Adrenal gland (tissue), 12 donors: ENCODE measurements around the gene SPTLC2. TPM values are rescaled to one million over a fixed set of nuclear protein-coding genes. Genes with fewer than 3 reads are reported as not detected.

Experiments
- DNase-seq, 7 donors: peaks; one replicate each; pipeline ENCODE4 v3.0.0-alpha.2; 2019 to 2020
- H3K27ac ChIP-seq, 5 donors: fragments of 200-600 bp; sonication (generic) in 4 of 5; 1 replicate in 3 of 5; 2 replicates in 2 of 5; pipeline versions ENCODE4 v1.5.1 to v1.8.0; 2016 to 2020; ENCODE audit warnings: mild to moderate bottlenecking in 1 of 5
- H3K27me3 ChIP-seq: fragments of 200-600 bp; 2 replicates; pipeline ENCODE4 v1.8.0; 2021
- H3K36me3 ChIP-seq, 2 donors: fragments of 200-600 bp; replicated peaks in 1 of 2; 1 replicate in 1 of 2; 2 replicates in 1 of 2; pipeline versions ENCODE4 v1.5.1 to v1.8.0; 2018 to 2022
- H3K4me1 ChIP-seq, 2 donors: fragments of 200-600 bp; replicated peaks in 1 of 2; 1 replicate in 1 of 2; 2 replicates in 1 of 2; pipeline versions ENCODE4 v1.5.1 to v1.8.0; 2018 to 2021
- H3K4me3 ChIP-seq, 4 donors: fragments of 200-600 bp; sonication (generic) in 3 of 4; one replicate each; pipeline ENCODE4 v1.5.1; 2016 to 2018
- H3K9me3 ChIP-seq, 3 donors: fragments of 200-600 bp; sonication (generic) in 1 of 3; replicated peaks in 1 of 3; 1 replicate in 2 of 3; 2 replicates in 1 of 3; pipeline versions ENCODE4 v1.5.1 to v1.8.0; 2016 to 2021
- CTCF ChIP-seq, 6 experiments: fragments of 450-650 bp in 4 of 6; fragments of 200-600 bp in 2 of 6; sonication (generic) in 1 of 6; IDR thresholded peaks; 1 replicate in 5 of 6; 2 replicates in 1 of 6; pipeline versions ENCODE4 v1.5.1 to v1.8.0; 2016 to 2021; ENCODE audit warnings: antibody characterized with exemption in 6 of 6, mild to moderate bottlenecking in 2 of 6, moderate library complexity in 1 of 6
- POLR2A ChIP-seq, 2 donors: fragments of 450-650 bp; IDR thresholded peaks; one replicate each; pipeline ENCODE4 v1.6.1; 2017; ENCODE audit warnings: antibody characterized with exemption in 2 of 2, mild to moderate bottlenecking in 2 of 2, moderate library complexity in 1 of 2
- WGBS, 4 donors: extraction: QIAGEN DNeasy Blood & Tissue Kit in 2 of 4; methylation state at CpG; one replicate each; pipeline versions ENCODE4 v1.1.5 to v1.1.7; 2013 to 2017; 5-methylcytosine and 5-hydroxymethylcytosine counted together
- intact Hi-C, 2 donors: fragments of 100-400 bp; cut with DNase I; formaldehyde crosslinking; loops; one replicate each; pipeline versions ENCODE4 v1.14.1 to v1.15.0; 2022 to 2023
- polyA plus RNA-seq, 3 donors: library from polyadenylated mRNA; stranded (reverse); fragments of 200-250 nt in 2 of 3; fragments of 350-450 nt in 1 of 3; fragmentation: Illumina TruSeq in 1 of 3; extraction: RNeasy Lipid Tissue Mini Kit (QIAGEN cat#74804) in 1 of 3; gene quantifications; one replicate each; pipeline ENCODE4 v1.2.3, GENCODE V29; 2013 to 2014
- small RNA-seq, 2 donors: library from RNA; depleted of rRNA; stranded (forward); fragments of <200 nt; gene quantifications; one replicate each; pipeline ENCODE3, GENCODE V24; 2016
- total RNA-seq, 9 donors: library from RNA; depleted of rRNA in 4 of 9; stranded (reverse); fragments of >200 nt in 4 of 9; fragments of 120-200 nt in 1 of 9; fragmentation: NEBNext Ultra II Directional in 1 of 9; extraction: Animal tissue kit (Norgen Biotek cat#: 25700) in 1 of 9; gene quantifications; one replicate each; pipeline versions ENCODE4 v1.1.0 to v1.2.4, GENCODE V29; 2013 to 2023
- donor health status: healthy with polysubstance abuse.
- donor health status: Bipolar disorder and iron deficiency.
- donor health status: DM: yes; HTN: yes; CAD: no.
- donor health status: DM: no; HTN: no; CAD: no.
- donor health status: DM: no; HTN: no; CAD: no.
- donor health status: DM: yes; HTN: yes; CAD: no.

Gene SPTLC2
- total and polyA plus RNA-seq, 12 donors: 7.1 to 61.9 (median 35.6) TPM

DNA sequence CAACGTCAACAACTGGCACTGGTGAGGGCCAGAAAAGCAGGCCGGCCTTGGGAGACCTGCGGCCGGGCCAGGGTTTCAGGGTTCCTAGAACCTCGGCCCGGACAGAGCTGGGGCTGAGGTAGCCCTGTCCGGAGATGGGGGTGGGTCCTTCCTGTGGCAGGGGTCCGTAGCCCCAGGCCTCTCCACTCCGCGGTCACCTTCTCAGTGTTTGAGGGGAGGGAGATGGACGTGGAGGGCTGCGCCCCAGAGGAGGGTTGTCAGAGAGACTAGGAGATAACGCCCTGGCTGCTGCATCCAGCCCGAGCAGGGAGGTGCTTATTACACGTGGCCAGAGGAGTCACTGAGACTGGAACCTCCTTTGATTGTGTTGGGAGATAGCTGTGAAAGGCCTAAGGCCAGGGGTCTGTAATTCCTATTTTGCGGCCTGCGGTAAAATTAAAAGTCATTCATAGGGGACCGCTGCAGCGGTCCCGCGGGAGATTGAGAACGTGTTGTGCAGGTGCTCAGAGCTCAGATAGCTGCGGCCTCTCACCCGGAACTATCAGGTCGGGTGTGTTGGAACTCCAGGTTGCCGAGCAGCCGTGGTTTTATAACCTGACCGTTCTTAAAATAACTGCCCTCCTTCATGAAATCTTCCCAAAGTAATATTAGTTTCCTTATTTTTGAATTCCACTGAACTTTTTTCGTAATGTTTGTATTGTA is 158.0 kb downstream of the SPTLC2 start:
- intact Hi-C loops: loop anchor here (5.0 to 10.0 kb wide), 2 partner anchors 94 to 96 kb away; no protein-coding TSS in a partner anchor
- Histone ChIP-seq H3K9me3 (no peaks in the 10 kb centered on the region), H3K4me3 (peak overlapping the region; percentile 62 to 87 (median 81)), H3K27me3 (no peaks in the 10 kb centered on the region), H3K4me1 (peaks cover 4 to 22% of the 10 kb centered on the region in 2 donors), H3K27ac (peak overlapping the region; percentile 71 to 97 (median 94)), H3K36me3 (peaks cover 0 to 41% of the 10 kb centered on the region in 2 donors)
- WGBS, 4 donors: 0 to 2% (median 0%) methylated on average over 7 to 29 of the region's 29 CpGs
- no peak for TF ChIP-seq POLR2A (IDR thresholded peaks at IDR 0.05)
- TF ChIP-seq CTCF (IDR thresholded peaks at IDR 0.05): no peak
- peak; percentile 50 to 72 (median 61) for DNase-seq

DNA sequence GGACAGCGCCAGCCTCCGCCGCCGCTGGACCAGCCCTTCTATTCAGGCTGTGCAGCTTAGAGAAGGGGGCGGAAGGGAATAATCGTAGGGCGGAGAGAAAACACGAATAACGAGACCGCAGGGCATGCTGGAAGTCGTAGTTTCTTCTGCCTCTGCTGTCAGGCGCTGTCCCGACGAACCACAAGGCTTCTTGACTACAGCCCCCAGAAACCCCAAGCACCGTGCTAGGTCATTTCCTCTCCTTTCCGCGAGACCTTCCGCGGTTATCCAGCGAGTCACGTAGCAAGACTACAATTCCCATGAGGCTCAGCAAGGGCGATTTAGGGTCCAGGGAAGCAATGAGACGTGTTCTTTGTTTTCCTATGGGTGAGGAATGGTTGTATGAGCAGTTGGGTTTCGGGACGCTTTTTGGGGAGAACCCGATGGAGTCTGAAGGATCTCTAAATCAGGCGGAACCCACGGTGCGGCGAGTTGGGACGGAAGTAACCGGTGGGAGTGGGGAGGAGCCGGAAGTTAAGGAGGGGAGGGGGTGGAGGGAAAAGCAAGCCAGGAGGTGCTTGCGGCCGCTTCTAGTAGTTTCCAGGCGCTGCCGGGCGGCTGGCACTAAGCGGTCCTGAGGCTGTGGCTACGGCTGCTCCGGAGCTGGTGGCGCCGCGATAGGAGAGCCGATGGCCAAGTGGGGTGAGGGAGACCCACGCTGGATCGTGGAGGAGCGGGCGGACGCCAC is 158.8 kb downstream of the SPTLC2 start, which contains the start of the genes AHSA1 and VIPAS39:
TSS of gene AHSA1 (plus strand) at position 572 of the 727 bp plus-strand sequence. CDS start at position 669, 97 bp downstream.
TSS of gene VIPAS39 (minus strand) at position 80 of the 727 bp plus-strand sequence. CDS start 3,499 bp downstream, outside the sequence.
- Histone ChIP-seq H3K4me3 (peak within 1 kb of the TSS; percentile 62 to 87 (median 81)), H3K9me3 (no peaks in the 10 kb centered on the region), H3K36me3 (peaks cover 0 to 34% of the 10 kb centered on the region in 2 donors), H3K27ac (peak within 1 kb of the TSS; percentile 71 to 97 (median 94)), H3K27me3 (no peaks in the 10 kb centered on the region), H3K4me1 (peaks cover 4 to 22% of the 10 kb centered on the region in 2 donors)
- intact Hi-C loops: loop anchor here (5.0 to 10.0 kb wide), 2 partner anchors 95 to 97 kb away; no protein-coding TSS in a partner anchor
- peak; percentile 54 to 74 for TF ChIP-seq POLR2A (IDR thresholded peaks at IDR 0.05)
- TF ChIP-seq CTCF (IDR thresholded peaks at IDR 0.05): peak in 1 of 6 experiments; percentile 4
- peak; percentile 94 to 99 (median 98) for DNase-seq
- WGBS, 4 donors: 0 to 1% (median 0%) methylated on average over 37 to 50 of the region's 50 CpGs

- H3K36me3 ChIP-seq: peaks cover 0 to 28% of the 10 kb centered on the region in 2 donors
- H3K27ac ChIP-seq: peak overlapping the region; percentile 1 to 97 (median 72)
- no peak for TF ChIP-seq POLR2A (IDR thresholded peaks at IDR 0.05)
- no peak for TF ChIP-seq CTCF (IDR thresholded peaks at IDR 0.05)
- WGBS, 4 donors: 0 to 1% (median 0%) methylated on average over 5 to 18 of the region's 18 CpGs
- peaks cover 4 to 22% of the 10 kb centered on the region in 2 donors for H3K4me1 ChIP-seq
- intact Hi-C loops: loop anchor here (5.0 to 10.0 kb wide), 2 partner anchors 95 to 98 kb away; no protein-coding TSS in a partner anchor
- H3K4me3 ChIP-seq: peak overlapping the region in 3 of 4 donors; percentile 62 to 85 (median 77)
- H3K9me3 ChIP-seq: no peaks in the 10 kb centered on the region
- peak in 1 of 7 donors; percentile 60 for DNase-seq
- H3K27me3 ChIP-seq: no peaks in the 10 kb centered on the region
Measured at GRCh38 chr14:77457115-77457521, 159.3 kb downstream of the SPTLC2 start.

Small RNA genes lying within 50 kb of the gene (small RNA-seq; reads per million reads assigned to genes)
- gene COX6CP11 (0 reads per million in 2 donors), gene RF00404 (0 reads per million in 2 donors), gene RN7SL587P (0 reads per million in 2 donors)

Other genes starting within 250 kb of the SPTLC2 start
- 10 to 100 TPM; 15.3 to 23.6 (median 20.8) TPM for gene TMED8, start 239.5 kb downstream of the SPTLC2 start, total RNA-seq
- 10 to 100 TPM in 1 of 3 donors, 1 to 10 TPM in 2; 4.8 to 17.1 (median 7.0) TPM for gene TMED8, start 239.5 kb downstream of the SPTLC2 start, polyA plus RNA-seq
- gene SAMD15, start 239.3 kb downstream of the SPTLC2 start, total RNA-seq: 1 to 10 TPM in 8 of 9 donors, under 1 TPM in 1; 0.24 to 4.6 (median 1.5) TPM
- gene SAMD15, start 239.3 kb downstream of the SPTLC2 start, polyA plus RNA-seq: 1 to 10 TPM in 2 of 3 donors, under 1 TPM in 1; 0.51 to 2.0 (median 1.0) TPM
- gene NOXRED1, start 193.1 kb downstream of the SPTLC2 start, total RNA-seq: under 1 TPM in 6 of 9 donors, not detected in 3; 0.22 to 0.72 (median 0.45) TPM
- gene NOXRED1, start 193.1 kb downstream of the SPTLC2 start, polyA plus RNA-seq: under 1 TPM; 0.29 to 0.64 (median 0.57) TPM
- 10 to 100 TPM; 13.0 to 36.3 (median 20.6) TPM for gene VIPAS39, start 159.0 kb downstream of the SPTLC2 start, total RNA-seq
- gene VIPAS39, start 159.0 kb downstream of the SPTLC2 start, polyA plus RNA-seq: 10 to 100 TPM; 11.2 to 27.3 (median 11.8) TPM
- gene AHSA1, start 158.5 kb downstream of the SPTLC2 start, total RNA-seq: 100 to 1,000 TPM in 8 of 9 donors, 10 to 100 TPM in 1; 93.6 to 240 (median 161) TPM
- 100 to 1,000 TPM in 2 of 3 donors, 10 to 100 TPM in 1; 91.4 to 386 (median 166) TPM for gene AHSA1, start 158.5 kb downstream of the SPTLC2 start, polyA plus RNA-seq
- under 1 TPM in 3 of 9 donors, not detected in 6; 0.11 to 0.22 (median 0.17) TPM for gene ISM2, start 117.8 kb downstream of the SPTLC2 start, total RNA-seq
- gene ISM2, start 117.8 kb downstream of the SPTLC2 start, polyA plus RNA-seq: under 1 TPM in 1 of 3 donors, not detected in 2; 0.08 TPM
- 10 to 100 TPM in 7 of 9 donors, 1 to 10 TPM in 2; 6.7 to 18.0 (median 12.1) TPM for gene ALKBH1, start 91.4 kb upstream of the SPTLC2 start, total RNA-seq
- 10 to 100 TPM in 1 of 3 donors, 1 to 10 TPM in 2; 3.5 to 13.6 (median 7.4) TPM for gene ALKBH1, start 91.4 kb upstream of the SPTLC2 start, polyA plus RNA-seq
- gene SLIRP, start 91.5 kb upstream of the SPTLC2 start, total RNA-seq: 100 to 1,000 TPM in 6 of 9 donors, 10 to 100 TPM in 3; 70.6 to 744 (median 108) TPM
- 100 to 1,000 TPM; 208 to 602 (median 475) TPM for gene SLIRP, start 91.5 kb upstream of the SPTLC2 start, polyA plus RNA-seq
- 10 to 100 TPM; 32.8 to 67.5 (median 52.1) TPM for gene SNW1, start 144.5 kb upstream of the SPTLC2 start, total RNA-seq
- 10 to 100 TPM; 24.2 to 85.0 (median 30.4) TPM for gene SNW1, start 144.5 kb upstream of the SPTLC2 start, polyA plus RNA-seq
- 10 to 100 TPM in 2 of 9 donors, 1 to 10 TPM in 7; 5.2 to 10.5 (median 9.9) TPM for gene ADCK1, start 183.5 kb upstream of the SPTLC2 start, total RNA-seq
- 10 to 100 TPM in 2 of 3 donors, 1 to 10 TPM in 1; 5.9 to 18.1 (median 10.8) TPM for gene ADCK1, start 183.5 kb upstream of the SPTLC2 start, polyA plus RNA-seq